NCI-H2081 treated with DMSO at 0.1 percent for 48 hours (cell line): ENCODE results near the gene SCN5A.
A peak's percentile ranks its signal among the peaks of the same experiment; 100 is the strongest.

Experiments
- DNase-seq: peaks from one replicate; lab custom pipeline; 2025; lab: John Stamatoyannopoulos, UW

Gene SCN5A

GRCh38 chr3:38649500-38650247 is at the start of gene SCN5A:
SCN5A (minus strand) TSS chr3:38649687; CDS start chr3:38633307, 16,380 bp downstream.
- DNase-seq: no peak

GRCh38 chr3:38698760-38699159 is 49.3 kb upstream of the SCN5A start:
- no peak for DNase-seq

GRCh38 chr3:38698061-38698460 is 48.6 kb upstream of the SCN5A start:
- no peak for DNase-seq

GRCh38 chr3:38696034-38696433 is 46.5 kb upstream of the SCN5A start:
- no peak for DNase-seq

GRCh38 chr3:38690185-38690584 is 40.7 kb upstream of the SCN5A start:
- DNase-seq: no peak

GRCh38 chr3:38689774-38690173 is 40.3 kb upstream of the SCN5A start:
- DNase-seq: no peak

- no peak for DNase-seq
Observed at GRCh38 chr3:38689346-38689745, 39.9 kb upstream of the SCN5A start.

GRCh38 chr3:38687321-38687720 is 37.8 kb upstream of the SCN5A start:
- no peak for DNase-seq

- no peak for DNase-seq
Observed at GRCh38 chr3:38684546-38684945, 35.1 kb upstream of the SCN5A start.

- DNase-seq: no peak
Observed at GRCh38 chr3:38669668-38670067, 20.2 kb upstream of the SCN5A start.

- no peak for DNase-seq
Observed at GRCh38 chr3:38662544-38662943, 13.1 kb upstream of the SCN5A start.

- DNase-seq: no peak
Observed at GRCh38 chr3:38658841-38659240, 9.4 kb upstream of the SCN5A start.

- no peak for DNase-seq
Observed at GRCh38 chr3:38657369-38657768, 7.9 kb upstream of the SCN5A start.

- peak; percentile 9 for DNase-seq
Observed at GRCh38 chr3:38655708-38656300, 6.3 kb upstream of the SCN5A start.

GRCh38 chr3:38653685-38654537 is 4.4 kb upstream of the SCN5A start:
- no peak for DNase-seq

- no peak for DNase-seq
Observed at GRCh38 chr3:38652934-38653333, 3.4 kb upstream of the SCN5A start.

- peak; percentile 1 for DNase-seq
Observed at GRCh38 chr3:38651153-38651789, 1.8 kb upstream of the SCN5A start.

- DNase-seq: no peak
Observed at GRCh38 chr3:38650248-38650951, 913 bp upstream of the SCN5A start.

- DNase-seq: no peak
Observed at GRCh38 chr3:38648659-38649499, 608 bp downstream of the SCN5A start.

- no peak for DNase-seq
Observed at GRCh38 chr3:38648024-38648658, 1.3 kb downstream of the SCN5A start.
